Neural cell (in vitro differentiated cells): Measurements from ENCODE around the gene ADAMTS20. TPM values are rescaled to one million over a fixed set of nuclear protein-coding genes. Genes with fewer than 3 reads are reported as not detected.

Source experiments
- H2AFZ ChIP-seq: fragments of 200-600, 300-800 bp; sonication (generic), shearing (Covaris generic); 2 replicates; pipeline ENCODE4 v1.6.0; 2014; ENCODE audit warnings: low read depth, mild to moderate bottlenecking, antibody characterized with exemption, low read length, moderate library complexity
- H3F3A ChIP-seq: fragments of 200-600 bp; shearing (Covaris generic); 2 replicates; pipeline ENCODE4 v1.6.1; 2016; ENCODE audit warnings: mild to moderate bottlenecking, moderate library complexity, mixed read lengths, antibody characterized with exemption, low read length; ENCODE audit not compliant: insufficient read depth, poor library complexity, severe bottlenecking
- H3K27ac ChIP-seq: fragments of 200-600, 300-800 bp; sonication (generic), shearing (Covaris generic); 2 replicates; pipeline ENCODE4 v1.5.1; 2014; ENCODE audit warnings: mild to moderate bottlenecking, low read length, moderate library complexity
- H3K27me3 ChIP-seq: fragments of 300-800, 200-600 bp; sonication (generic), shearing (Covaris generic); 2 replicates; pipeline ENCODE4 v1.6.0; 2014; ENCODE audit warnings: mild to moderate bottlenecking, low read depth, low read length, moderate library complexity; ENCODE audit not compliant: insufficient read depth
- H3K36me3 ChIP-seq: fragments of 300-800, 200-600 bp; sonication (generic), shearing (Covaris generic); 2 replicates; pipeline ENCODE4 v1.5.1; 2014; ENCODE audit warnings: mild to moderate bottlenecking, antibody characterized with exemption, low read length, moderate library complexity; ENCODE audit not compliant: insufficient read depth
- H3K4me2 ChIP-seq: fragments of 300-800, 200-600 bp; sonication (generic), shearing (Covaris generic); 2 replicates; pipeline ENCODE4 v1.6.0; 2014; ENCODE audit warnings: mild to moderate bottlenecking, low read length
- H3K4me3 ChIP-seq: fragments of 300-800, 200-600 bp; sonication (generic), shearing (Covaris generic); 2 replicates; pipeline ENCODE4 v1.5.1; 2014; ENCODE audit warnings: mild to moderate bottlenecking, low read length, moderate library complexity
- H3K79me2 ChIP-seq: fragments of 200-600 bp; shearing (Covaris generic); replicated peaks from 2 replicates; pipeline ENCODE4 v1.6.0; 2014; ENCODE audit warnings: mild to moderate bottlenecking, low read length, moderate library complexity; ENCODE audit not compliant: insufficient read depth
- H3K9ac ChIP-seq: fragments of 300-800, 200-600 bp; sonication (generic), shearing (Covaris generic); 2 replicates; pipeline ENCODE4 v1.6.1; 2016; ENCODE audit warnings: mild to moderate bottlenecking, low read length, mixed read lengths
- H3K9me2 ChIP-seq: fragments of 200-600 bp; shearing (Covaris generic); 2 replicates; pipeline ENCODE4 v1.6.1; 2016; ENCODE audit warnings: mild to moderate bottlenecking, low read length, mixed read lengths; ENCODE audit not compliant: insufficient read depth
- H3K9me3 ChIP-seq: fragments of 200-600, 300-800 bp; sonication (generic), shearing (Covaris generic); 2 replicates; pipeline ENCODE4 v1.6.1; 2016; ENCODE audit warnings: mild to moderate bottlenecking, mixed run types, low read length, moderate library complexity, mixed read lengths
- H4K20me1 ChIP-seq: fragments of 200-600 bp; shearing (Covaris generic); 2 replicates; pipeline ENCODE4 v1.6.1; 2016; ENCODE audit warnings: mild to moderate bottlenecking, mixed run types; ENCODE audit not compliant: insufficient read depth
- EP300 ChIP-seq: fragments of 450-650 bp; conservative IDR thresholded peaks from 2 replicates; pipeline ENCODE4 v1.6.1; 2014; ENCODE audit warnings: antibody characterized with exemption, mild to moderate bottlenecking, moderate library complexity; ENCODE audit not compliant: poor library complexity, severe bottlenecking
- EZH2 ChIP-seq: fragments of 200-600, 300-800 bp; shearing (Covaris generic), sonication (generic); IDR thresholded peaks from 2 replicates; pipeline ENCODE4 v1.6.1; 2014; ENCODE audit warnings: antibody characterized with exemption, low read length, borderline replicate concordance, mild to moderate bottlenecking; ENCODE audit not compliant: insufficient read depth, poor library complexity, severe bottlenecking
- MXI1 ChIP-seq: fragments of 450-650 bp; conservative IDR thresholded peaks from 2 replicates; pipeline ENCODE4 v1.6.1; 2014; ENCODE audit warnings: antibody characterized with exemption, mild to moderate bottlenecking; ENCODE audit not compliant: poor library complexity, severe bottlenecking
- POLR2AphosphoS5 ChIP-seq: IDR thresholded peaks from 2 replicates; pipeline ENCODE4 v1.6.1; 2012
- RAD21 ChIP-seq: fragments of 450-650 bp; conservative IDR thresholded peaks from 2 replicates; pipeline ENCODE4 v1.6.1; 2014; ENCODE audit warnings: antibody characterized with exemption, mild to moderate bottlenecking, moderate library complexity
- SMC3 ChIP-seq: fragments of 450-650 bp; conservative IDR thresholded peaks from 2 replicates; pipeline ENCODE4 v1.6.1; 2014; ENCODE audit warnings: antibody characterized with exemption, mild to moderate bottlenecking, moderate library complexity; ENCODE audit not compliant: poor library complexity
- TAF1 ChIP-seq: IDR thresholded peaks from 2 replicates; pipeline ENCODE4 v1.6.1; 2012; ENCODE audit warnings: low read depth
- polyA plus RNA-seq: library from polyadenylated mRNA; depleted of rRNA; stranded (reverse); fragments of >200 nt; gene quantifications from 2 replicates; pipeline ENCODE4 v1.2.3, GENCODE V29; 2014
- TF ChIP-seq, protein P1 (sequence below): IDR thresholded peaks from 2 replicates; pipeline ENCODE4 v1.6.1; 2012; ENCODE audit warnings: borderline replicate concordance
- TF ChIP-seq, protein P2 (sequence below): fragments of 450-650 bp; IDR thresholded peaks from 2 replicates; pipeline ENCODE4 v1.5.1; 2014; ENCODE audit warnings: antibody characterized with exemption, mild to moderate bottlenecking, moderate library complexity; ENCODE audit not compliant: poor library complexity, severe bottlenecking

ADAMTS20 gene
- polyA plus RNA-seq, 1 donor from 2014 or later, result 0.72 TPM

DNA sequence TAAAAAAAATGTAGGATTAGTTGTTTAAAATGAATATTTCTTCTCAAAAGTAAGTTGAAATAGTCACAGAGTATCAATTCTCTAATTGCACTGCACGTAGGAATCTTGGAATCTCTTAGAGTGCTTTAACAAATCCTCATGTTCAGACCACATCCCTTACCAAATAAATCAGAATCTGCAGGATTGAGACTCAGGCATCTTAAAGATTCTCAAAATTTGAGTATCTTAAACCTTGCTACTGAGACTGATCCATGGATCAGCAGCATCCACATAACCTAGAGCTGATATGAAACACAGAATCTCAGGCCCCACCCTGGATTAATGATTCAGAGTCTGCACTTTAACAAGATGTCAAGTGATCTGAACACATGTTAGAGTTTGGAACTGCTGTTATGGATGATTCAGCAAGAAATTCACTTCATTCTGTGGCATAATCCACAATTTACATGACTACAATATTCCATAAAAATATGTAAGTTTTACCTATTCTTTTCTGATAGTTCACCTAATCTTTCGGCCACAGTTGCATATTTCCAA is 58.7 kb downstream of the ADAMTS20 start:
- Histone ChIP-seq H2AFZ (no peak overlapping the region), H3K4me2 (no peak overlapping the region), H3K9ac (no peak overlapping the region), H4K20me1 (no peaks in the 10 kb centered on the region), H3F3A (no peaks in the 10 kb centered on the region), H3K4me3 (no peak overlapping the region), H3K9me2 (no peaks in the 10 kb centered on the region), H3K79me2 (no peaks in the 10 kb centered on the region), H3K36me3 (no peaks in the 10 kb centered on the region), H3K27ac (no peak overlapping the region), H3K9me3 (no peaks in the 10 kb centered on the region), H3K27me3 (no peaks in the 10 kb centered on the region)
- TF ChIP-seq EZH2, result no peak
- TF ChIP-seq SMC3, result no peak
- TF ChIP-seq POLR2AphosphoS5, result no peak
- TF ChIP-seq, protein P1, sequence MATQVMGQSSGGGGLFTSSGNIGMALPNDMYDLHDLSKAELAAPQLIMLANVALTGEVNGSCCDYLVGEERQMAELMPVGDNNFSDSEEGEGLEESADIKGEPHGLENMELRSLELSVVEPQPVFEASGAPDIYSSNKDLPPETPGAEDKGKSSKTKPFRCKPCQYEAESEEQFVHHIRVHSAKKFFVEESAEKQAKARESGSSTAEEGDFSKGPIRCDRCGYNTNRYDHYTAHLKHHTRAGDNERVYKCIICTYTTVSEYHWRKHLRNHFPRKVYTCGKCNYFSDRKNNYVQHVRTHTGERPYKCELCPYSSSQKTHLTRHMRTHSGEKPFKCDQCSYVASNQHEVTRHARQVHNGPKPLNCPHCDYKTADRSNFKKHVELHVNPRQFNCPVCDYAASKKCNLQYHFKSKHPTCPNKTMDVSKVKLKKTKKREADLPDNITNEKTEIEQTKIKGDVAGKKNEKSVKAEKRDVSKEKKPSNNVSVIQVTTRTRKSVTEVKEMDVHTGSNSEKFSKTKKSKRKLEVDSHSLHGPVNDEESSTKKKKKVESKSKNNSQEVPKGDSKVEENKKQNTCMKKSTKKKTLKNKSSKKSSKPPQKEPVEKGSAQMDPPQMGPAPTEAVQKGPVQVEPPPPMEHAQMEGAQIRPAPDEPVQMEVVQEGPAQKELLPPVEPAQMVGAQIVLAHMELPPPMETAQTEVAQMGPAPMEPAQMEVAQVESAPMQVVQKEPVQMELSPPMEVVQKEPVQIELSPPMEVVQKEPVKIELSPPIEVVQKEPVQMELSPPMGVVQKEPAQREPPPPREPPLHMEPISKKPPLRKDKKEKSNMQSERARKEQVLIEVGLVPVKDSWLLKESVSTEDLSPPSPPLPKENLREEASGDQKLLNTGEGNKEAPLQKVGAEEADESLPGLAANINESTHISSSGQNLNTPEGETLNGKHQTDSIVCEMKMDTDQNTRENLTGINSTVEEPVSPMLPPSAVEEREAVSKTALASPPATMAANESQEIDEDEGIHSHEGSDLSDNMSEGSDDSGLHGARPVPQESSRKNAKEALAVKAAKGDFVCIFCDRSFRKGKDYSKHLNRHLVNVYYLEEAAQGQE, result no peak
- no peak for TF ChIP-seq TAF1
- TF ChIP-seq, protein P2, sequence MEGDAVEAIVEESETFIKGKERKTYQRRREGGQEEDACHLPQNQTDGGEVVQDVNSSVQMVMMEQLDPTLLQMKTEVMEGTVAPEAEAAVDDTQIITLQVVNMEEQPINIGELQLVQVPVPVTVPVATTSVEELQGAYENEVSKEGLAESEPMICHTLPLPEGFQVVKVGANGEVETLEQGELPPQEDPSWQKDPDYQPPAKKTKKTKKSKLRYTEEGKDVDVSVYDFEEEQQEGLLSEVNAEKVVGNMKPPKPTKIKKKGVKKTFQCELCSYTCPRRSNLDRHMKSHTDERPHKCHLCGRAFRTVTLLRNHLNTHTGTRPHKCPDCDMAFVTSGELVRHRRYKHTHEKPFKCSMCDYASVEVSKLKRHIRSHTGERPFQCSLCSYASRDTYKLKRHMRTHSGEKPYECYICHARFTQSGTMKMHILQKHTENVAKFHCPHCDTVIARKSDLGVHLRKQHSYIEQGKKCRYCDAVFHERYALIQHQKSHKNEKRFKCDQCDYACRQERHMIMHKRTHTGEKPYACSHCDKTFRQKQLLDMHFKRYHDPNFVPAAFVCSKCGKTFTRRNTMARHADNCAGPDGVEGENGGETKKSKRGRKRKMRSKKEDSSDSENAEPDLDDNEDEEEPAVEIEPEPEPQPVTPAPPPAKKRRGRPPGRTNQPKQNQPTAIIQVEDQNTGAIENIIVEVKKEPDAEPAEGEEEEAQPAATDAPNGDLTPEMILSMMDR, result no peak
- TF ChIP-seq EP300, result no peak
- TF ChIP-seq MXI1, result no peak
- TF ChIP-seq RAD21, result no peak

DNA sequence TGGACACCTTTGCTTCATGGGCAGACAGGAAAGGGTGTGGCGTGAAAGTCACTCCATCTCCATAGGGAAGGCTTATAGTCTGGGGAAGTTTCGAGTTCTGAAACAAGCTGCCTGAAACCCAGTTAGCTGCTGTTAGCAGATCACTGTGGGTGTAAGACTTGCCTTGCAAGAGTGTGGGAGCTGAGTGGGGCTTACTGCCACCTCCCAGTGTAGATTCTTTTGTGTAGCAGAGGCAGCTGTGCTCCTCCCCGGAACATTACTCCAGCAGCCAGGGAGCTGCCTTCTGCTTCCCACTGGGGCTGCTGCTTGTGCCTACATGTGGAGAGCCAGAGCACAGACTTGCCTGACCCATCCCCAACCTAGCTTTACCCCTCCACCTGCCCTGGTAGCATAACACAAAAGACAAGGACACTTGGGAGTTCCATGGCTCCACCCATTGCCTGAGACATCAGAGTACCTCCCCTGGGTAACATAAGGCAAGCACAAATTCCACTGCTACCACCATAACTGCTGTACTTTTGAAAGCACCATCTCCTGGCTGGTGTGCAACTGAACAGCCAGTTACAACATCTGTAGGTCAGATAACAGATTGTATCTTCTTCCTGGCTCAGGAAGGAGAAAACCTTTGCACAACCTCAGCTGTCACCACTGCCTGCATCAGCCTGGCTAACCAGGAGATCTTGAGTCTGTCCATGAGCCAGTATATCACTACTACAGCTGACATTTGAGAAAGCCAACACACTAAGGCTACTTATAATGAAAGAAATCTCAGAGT is 69.5 kb downstream of the ADAMTS20 start:
- Histone ChIP-seq H2AFZ (no peak overlapping the region), H3K79me2 (no peaks in the 10 kb centered on the region), H3K9me2 (no peaks in the 10 kb centered on the region), H3K27ac (no peak overlapping the region), H4K20me1 (no peaks in the 10 kb centered on the region), H3K4me2 (no peak overlapping the region), H3F3A (no peaks in the 10 kb centered on the region), H3K9ac (no peak overlapping the region), H3K9me3 (no peaks in the 10 kb centered on the region), H3K36me3 (no peaks in the 10 kb centered on the region), H3K4me3 (no peak overlapping the region), H3K27me3 (no peaks in the 10 kb centered on the region)
- TF ChIP-seq RAD21, result no peak
- no peak for TF ChIP-seq EP300
- TF ChIP-seq SMC3, result no peak
- no peak for TF ChIP-seq EZH2
- TF ChIP-seq TAF1, result no peak
- TF ChIP-seq, protein P2, result no peak
- TF ChIP-seq, protein P1, result no peak
